Progenitor cell of endocrine pancreas (in vitro differentiated cells): ENCODE measurements around the gene KDM4B. TPM values are rescaled to one million over a fixed set of nuclear protein-coding genes. Genes with fewer than 3 reads are reported as not detected.

ENCODE experiments used
- DNase-seq: peaks from one replicate; pipeline ENCODE4 v3.0.0; 2021; ENCODE audit warnings: low spot score; ENCODE audit not compliant: unreplicated experiment
- H3K27ac Mint-ChIP-seq: 2 replicates; pipeline ENCODE4 v1.8.0; 2021; ENCODE audit warnings: mild to moderate bottlenecking, moderate library complexity, mixed read lengths
- H3K27me3 Mint-ChIP-seq: 2 replicates; pipeline ENCODE4 v1.8.0; 2021; ENCODE audit warnings: mixed read lengths
- H3K36me3 Mint-ChIP-seq: 2 replicates; pipeline ENCODE4 v1.8.0; 2022; ENCODE audit warnings: mixed read lengths; ENCODE audit not compliant: insufficient read depth
- H3K4me1 Mint-ChIP-seq: 2 replicates; pipeline ENCODE4 v1.8.0; 2021; ENCODE audit warnings: low read depth, mixed read lengths
- H3K4me3 Mint-ChIP-seq: 2 replicates; pipeline ENCODE4 v1.8.0; 2021; ENCODE audit warnings: low read depth, mild to moderate bottlenecking, moderate library complexity, mixed read lengths
- H3K9me3 Mint-ChIP-seq: 2 replicates; pipeline ENCODE4 v1.8.0; 2021; ENCODE audit warnings: low read depth, mixed read lengths
- total RNA-seq: library from RNA; stranded (reverse); gene quantifications from 2 replicates; pipeline ENCODE4 v1.2.1, GENCODE V29; 2021
- TF ChIP-seq, protein P1 (sequence below): fragments of 200-600 bp; sonication (generic); IDR thresholded peaks from one replicate; pipeline ENCODE4 v1.5.0; 2021; ENCODE audit warnings: antibody characterized with exemption, mild to moderate bottlenecking; ENCODE audit not compliant: unreplicated experiment

KDM4B gene
- total RNA-seq, 1 donor from 2014 or later = 59.6 TPM

DNA sequence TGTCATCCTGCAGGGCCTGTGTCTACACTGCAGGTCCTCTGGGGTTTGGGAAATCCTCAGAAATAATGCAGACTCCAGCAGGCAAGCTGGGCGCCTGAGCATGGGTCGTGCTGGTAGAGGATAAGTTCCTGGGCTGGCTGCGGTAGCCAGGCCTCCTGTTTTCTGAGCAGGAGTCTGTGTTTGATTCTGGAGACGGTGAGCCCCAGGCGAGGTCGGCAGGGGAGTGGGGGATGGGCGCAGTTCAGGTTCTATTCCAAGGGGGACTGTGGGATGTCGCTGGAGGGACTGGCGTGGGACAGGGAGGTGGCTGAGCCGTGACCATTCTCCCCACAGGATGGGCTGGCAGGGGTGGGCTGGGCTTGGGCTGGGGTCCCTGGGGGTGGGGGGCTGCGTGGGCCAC is 154.7 kb downstream of the KDM4B start:
- DNase-seq = no peak
- TF ChIP-seq, protein P1, sequence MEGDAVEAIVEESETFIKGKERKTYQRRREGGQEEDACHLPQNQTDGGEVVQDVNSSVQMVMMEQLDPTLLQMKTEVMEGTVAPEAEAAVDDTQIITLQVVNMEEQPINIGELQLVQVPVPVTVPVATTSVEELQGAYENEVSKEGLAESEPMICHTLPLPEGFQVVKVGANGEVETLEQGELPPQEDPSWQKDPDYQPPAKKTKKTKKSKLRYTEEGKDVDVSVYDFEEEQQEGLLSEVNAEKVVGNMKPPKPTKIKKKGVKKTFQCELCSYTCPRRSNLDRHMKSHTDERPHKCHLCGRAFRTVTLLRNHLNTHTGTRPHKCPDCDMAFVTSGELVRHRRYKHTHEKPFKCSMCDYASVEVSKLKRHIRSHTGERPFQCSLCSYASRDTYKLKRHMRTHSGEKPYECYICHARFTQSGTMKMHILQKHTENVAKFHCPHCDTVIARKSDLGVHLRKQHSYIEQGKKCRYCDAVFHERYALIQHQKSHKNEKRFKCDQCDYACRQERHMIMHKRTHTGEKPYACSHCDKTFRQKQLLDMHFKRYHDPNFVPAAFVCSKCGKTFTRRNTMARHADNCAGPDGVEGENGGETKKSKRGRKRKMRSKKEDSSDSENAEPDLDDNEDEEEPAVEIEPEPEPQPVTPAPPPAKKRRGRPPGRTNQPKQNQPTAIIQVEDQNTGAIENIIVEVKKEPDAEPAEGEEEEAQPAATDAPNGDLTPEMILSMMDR = no peak
- peaks cover 10% of the 10 kb centered on the region for H3K36me3 Mint-ChIP-seq
- H3K27me3 Mint-ChIP-seq = no peaks in the 10 kb centered on the region
- H3K4me3 Mint-ChIP-seq = no peak overlapping the region
- H3K27ac Mint-ChIP-seq = peak overlapping the region; percentile 87
- H3K4me1 Mint-ChIP-seq = peaks cover 23% of the 10 kb centered on the region
- H3K9me3 Mint-ChIP-seq = no peaks in the 10 kb centered on the region

DNA sequence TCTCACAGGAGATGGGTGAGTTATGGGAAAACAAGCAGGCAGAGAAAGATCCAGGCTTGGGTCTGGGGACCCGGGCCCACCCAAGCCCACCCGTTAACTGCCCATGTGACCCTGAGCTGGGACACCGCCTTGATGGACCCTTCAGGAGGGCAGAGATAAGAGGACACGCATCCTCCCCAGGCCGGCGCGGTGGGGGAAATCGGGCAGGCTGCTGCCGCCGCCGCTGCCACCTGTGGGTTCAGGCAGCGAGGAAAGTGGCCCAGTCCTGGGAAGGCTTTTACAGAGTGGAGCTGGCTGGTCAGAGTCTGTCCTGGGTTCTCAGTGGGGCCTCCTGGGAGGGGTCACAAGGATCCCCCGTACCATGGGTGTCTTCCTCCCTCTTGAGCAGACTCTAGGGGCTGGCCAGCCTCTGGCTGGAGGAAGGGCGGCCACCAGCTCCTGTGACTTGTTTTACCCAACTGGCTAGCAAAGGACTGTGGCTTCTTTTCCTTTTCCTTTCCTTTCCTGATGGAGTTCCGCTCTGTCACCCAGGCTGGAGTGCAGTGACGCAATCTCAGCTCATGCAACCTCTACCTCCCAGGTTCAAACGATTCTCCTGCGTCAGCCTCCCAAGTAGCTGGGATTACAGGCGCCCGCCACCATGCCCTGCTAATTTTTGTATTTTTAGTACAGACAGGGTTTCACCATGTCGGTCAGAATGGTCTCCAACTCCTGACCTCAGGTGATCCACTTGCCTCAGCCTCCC is 155.4 kb downstream of the KDM4B start:
- no peak overlapping the region for H3K4me3 Mint-ChIP-seq
- H3K4me1 Mint-ChIP-seq = peaks cover 26% of the 10 kb centered on the region
- TF ChIP-seq, protein P1 = no peak
- peaks cover 9% of the 10 kb centered on the region for H3K36me3 Mint-ChIP-seq
- no peaks in the 10 kb centered on the region for H3K9me3 Mint-ChIP-seq
- DNase-seq = no peak
- H3K27ac Mint-ChIP-seq = no peak overlapping the region
- H3K27me3 Mint-ChIP-seq = no peaks in the 10 kb centered on the region

DNA sequence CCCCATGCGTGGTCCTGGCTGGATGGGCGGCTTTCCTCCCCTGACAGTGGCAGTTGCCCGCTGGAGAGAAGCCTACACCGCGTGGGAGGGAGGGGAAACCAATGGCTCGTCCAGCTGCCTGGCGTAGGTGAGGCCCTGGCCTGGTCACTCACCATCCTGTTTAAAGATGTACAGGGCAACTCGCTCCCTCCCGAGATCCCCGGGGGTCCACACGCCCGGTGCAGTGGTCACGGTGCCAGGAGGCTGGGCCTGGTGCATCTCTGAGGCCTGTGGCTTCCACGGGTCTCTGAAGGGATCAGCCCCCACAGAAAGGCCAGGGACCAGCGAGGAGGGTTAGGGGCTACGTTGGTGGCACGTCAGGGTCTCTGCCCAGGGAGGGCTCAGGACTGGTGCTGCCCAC is 156.5 kb downstream of the KDM4B start:
- no peak overlapping the region for H3K4me3 Mint-ChIP-seq
- peaks cover 9% of the 10 kb centered on the region for H3K36me3 Mint-ChIP-seq
- DNase-seq = no peak
- H3K27me3 Mint-ChIP-seq = no peaks in the 10 kb centered on the region
- TF ChIP-seq, protein P1 = no peak
- H3K9me3 Mint-ChIP-seq = no peaks in the 10 kb centered on the region
- H3K27ac Mint-ChIP-seq = no peak overlapping the region
- H3K4me1 Mint-ChIP-seq = peaks cover 36% of the 10 kb centered on the region

DNA sequence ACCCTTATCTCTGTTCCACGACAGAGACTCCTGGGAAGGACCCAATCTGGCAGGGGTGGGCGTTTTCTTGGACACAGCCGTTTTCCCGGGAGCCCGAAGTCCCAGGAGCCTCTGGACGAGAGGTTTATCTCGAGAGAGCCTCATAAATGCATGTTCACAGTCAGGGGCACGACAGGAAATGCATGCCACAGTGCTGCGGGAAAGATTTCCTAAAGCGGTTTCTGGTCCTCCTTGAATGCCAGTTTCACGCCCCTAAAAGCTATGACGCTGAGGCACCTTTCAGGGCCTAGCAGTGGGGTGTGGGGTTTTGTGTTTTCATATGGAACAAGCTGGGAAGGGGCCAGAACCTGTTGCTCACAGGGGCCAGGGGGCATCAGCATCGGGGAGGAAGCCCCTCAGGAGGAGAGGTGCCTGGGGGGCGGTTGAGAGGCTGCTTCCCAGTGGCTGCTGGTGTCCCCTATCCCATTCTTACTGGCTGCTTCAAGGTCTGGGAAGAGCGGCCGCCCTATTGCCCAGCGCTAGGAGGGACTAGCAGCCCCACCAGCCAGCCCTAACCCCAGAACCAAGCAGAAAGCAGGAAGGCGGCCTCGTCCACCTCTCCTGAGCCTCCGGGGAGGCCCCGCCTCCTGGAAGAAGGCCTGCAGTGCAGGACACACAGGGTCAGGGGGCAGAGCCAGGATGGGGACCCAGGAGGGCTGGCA is 157.0 kb downstream of the KDM4B start:
- TF ChIP-seq, protein P1 = no peak
- H3K9me3 Mint-ChIP-seq = no peaks in the 10 kb centered on the region

DNA sequence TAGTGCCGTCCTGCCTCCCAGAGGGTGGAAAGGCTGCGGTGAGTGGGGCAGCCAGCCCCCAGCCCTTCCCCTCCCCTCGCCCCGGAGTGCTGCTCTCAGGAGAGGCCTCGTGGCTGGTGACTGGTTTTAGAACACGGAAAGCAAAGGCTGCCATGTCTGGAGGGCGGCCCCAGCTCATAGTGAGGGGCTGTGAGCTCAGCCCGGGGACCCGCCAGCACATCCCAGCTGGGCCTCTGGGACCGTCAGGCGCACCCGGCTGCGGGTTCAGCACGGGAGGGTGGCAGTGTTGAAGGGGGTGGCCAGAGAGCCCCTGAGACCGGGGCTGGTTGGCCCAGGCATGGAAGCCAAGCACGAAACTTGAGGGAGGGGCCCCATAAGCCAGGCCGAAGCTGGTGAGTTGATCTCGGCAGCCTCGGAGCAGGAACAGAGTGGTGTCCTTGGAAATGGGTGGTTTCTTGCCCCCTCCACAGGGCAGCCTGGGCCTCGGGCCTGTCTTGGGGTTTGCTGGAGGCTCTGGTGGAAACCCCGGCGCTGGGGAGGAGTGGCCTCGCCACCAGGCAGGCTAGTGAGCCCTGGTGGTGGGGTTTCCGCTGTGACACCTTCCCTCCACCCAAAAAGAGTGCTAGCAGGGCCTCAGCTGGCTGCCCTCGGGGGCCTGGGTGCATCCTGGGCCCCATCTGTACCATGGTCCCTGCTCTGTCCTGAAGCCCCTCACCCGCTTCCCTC is 157.7 kb downstream of the KDM4B start:
- Mint-ChIP-seq H3K9me3 (no peaks in the 10 kb centered on the region), H3K4me3 (no peak overlapping the region), H3K4me1 (peaks cover 45% of the 10 kb centered on the region), H3K27ac (no peak overlapping the region), H3K27me3 (no peaks in the 10 kb centered on the region), H3K36me3 (peaks cover 6% of the 10 kb centered on the region)
- TF ChIP-seq, protein P1 = no peak
- DNase-seq = no peak

More for the DNA sequence above, 157.0 kb downstream of the KDM4B start:
- H3K27ac Mint-ChIP-seq = no peak overlapping the region
- peaks cover 42% of the 10 kb centered on the region for H3K4me1 Mint-ChIP-seq
- peaks cover 9% of the 10 kb centered on the region for H3K36me3 Mint-ChIP-seq
- DNase-seq = no peak
- H3K27me3 Mint-ChIP-seq = no peaks in the 10 kb centered on the region
- no peak overlapping the region for H3K4me3 Mint-ChIP-seq
